HG02884 (cell line): Measurements from ENCODE around the gene GPX1.
"Not testable (repeated sequence)": the region's sequence is repeated elsewhere in the genome, so short reads cannot be mapped to it uniquely, and the experiment has no call there.

ENCODE experiments used
- ATAC-seq: cut with Tn5 transposase; IDR thresholded peaks from one replicate; pipeline ENCODE4 v1.9.1; 2021; ENCODE audit warnings: mild to moderate bottlenecking, moderate library complexity; ENCODE audit not compliant: unreplicated experiment

The GPX1 gene

GRCh38 chr3:49358217-49358883 lies at the start of gene GPX1:
Gene GPX1, minus strand, starts transcription at chr3:49358353. Its CDS starts 75 bp downstream, at chr3:49358278.
- ATAC-seq = peak; percentile 69

- no peak for ATAC-seq
Observed at GRCh38 chr3:49406571-49407565, 48.7 kb upstream of the GPX1 start.

- not testable (repeated sequence) for ATAC-seq
Observed at GRCh38 chr3:49405570-49405969, 47.4 kb upstream of the GPX1 start.

GRCh38 chr3:49403891-49404290 lies 45.7 kb upstream of the GPX1 start:
- ATAC-seq = no peak

- ATAC-seq = no peak
Observed at GRCh38 chr3:49401766-49402165, 43.6 kb upstream of the GPX1 start.

GRCh38 chr3:49399461-49399860 lies 41.3 kb upstream of the GPX1 start:
- ATAC-seq = no peak

- ATAC-seq = no peak
Observed at GRCh38 chr3:49397470-49397869, 39.3 kb upstream of the GPX1 start.

GRCh38 chr3:49391310-49391709 lies 33.2 kb upstream of the GPX1 start:
- not testable (repeated sequence) for ATAC-seq

GRCh38 chr3:49389297-49389696 lies 31.1 kb upstream of the GPX1 start:
- no peak for ATAC-seq

GRCh38 chr3:49388289-49388820 lies 30.2 kb upstream of the GPX1 start:
- ATAC-seq = no peak

GRCh38 chr3:49387721-49388120 lies 29.6 kb upstream of the GPX1 start:
- no peak for ATAC-seq

- no peak for ATAC-seq
Observed at GRCh38 chr3:49386056-49386756, 28.1 kb upstream of the GPX1 start.

- ATAC-seq = no peak
Observed at GRCh38 chr3:49385617-49386016, 27.5 kb upstream of the GPX1 start.

GRCh38 chr3:49383387-49383786 lies 25.2 kb upstream of the GPX1 start:
- no peak for ATAC-seq

GRCh38 chr3:49378249-49378895 lies 20.2 kb upstream of the GPX1 start:
- ATAC-seq = no peak

- no peak for ATAC-seq
Observed at GRCh38 chr3:49377483-49377882, 19.3 kb upstream of the GPX1 start.

- ATAC-seq = no peak
Observed at GRCh38 chr3:49371946-49372345, 13.8 kb upstream of the GPX1 start.

- no peak for ATAC-seq
Observed at GRCh38 chr3:49370585-49371290, 12.6 kb upstream of the GPX1 start.

GRCh38 chr3:49362561-49362960 lies 4.4 kb upstream of the GPX1 start:
- no peak for ATAC-seq

- no peak for ATAC-seq
Observed at GRCh38 chr3:49359623-49360022, 1.5 kb upstream of the GPX1 start.
